HG03095 (cell line): Measurements from ENCODE around the gene PRELP.
"Not testable (repeated sequence)": the region's sequence is repeated elsewhere in the genome, so short reads cannot be mapped to it uniquely, and the experiment has no call there.

Experiments
- ATAC-seq: cut with Tn5 transposase; IDR thresholded peaks from one replicate; pipeline ENCODE4 v1.9.1; 2021; ENCODE audit warnings: moderate library complexity; ENCODE audit not compliant: unreplicated experiment

Gene PRELP

DNA sequence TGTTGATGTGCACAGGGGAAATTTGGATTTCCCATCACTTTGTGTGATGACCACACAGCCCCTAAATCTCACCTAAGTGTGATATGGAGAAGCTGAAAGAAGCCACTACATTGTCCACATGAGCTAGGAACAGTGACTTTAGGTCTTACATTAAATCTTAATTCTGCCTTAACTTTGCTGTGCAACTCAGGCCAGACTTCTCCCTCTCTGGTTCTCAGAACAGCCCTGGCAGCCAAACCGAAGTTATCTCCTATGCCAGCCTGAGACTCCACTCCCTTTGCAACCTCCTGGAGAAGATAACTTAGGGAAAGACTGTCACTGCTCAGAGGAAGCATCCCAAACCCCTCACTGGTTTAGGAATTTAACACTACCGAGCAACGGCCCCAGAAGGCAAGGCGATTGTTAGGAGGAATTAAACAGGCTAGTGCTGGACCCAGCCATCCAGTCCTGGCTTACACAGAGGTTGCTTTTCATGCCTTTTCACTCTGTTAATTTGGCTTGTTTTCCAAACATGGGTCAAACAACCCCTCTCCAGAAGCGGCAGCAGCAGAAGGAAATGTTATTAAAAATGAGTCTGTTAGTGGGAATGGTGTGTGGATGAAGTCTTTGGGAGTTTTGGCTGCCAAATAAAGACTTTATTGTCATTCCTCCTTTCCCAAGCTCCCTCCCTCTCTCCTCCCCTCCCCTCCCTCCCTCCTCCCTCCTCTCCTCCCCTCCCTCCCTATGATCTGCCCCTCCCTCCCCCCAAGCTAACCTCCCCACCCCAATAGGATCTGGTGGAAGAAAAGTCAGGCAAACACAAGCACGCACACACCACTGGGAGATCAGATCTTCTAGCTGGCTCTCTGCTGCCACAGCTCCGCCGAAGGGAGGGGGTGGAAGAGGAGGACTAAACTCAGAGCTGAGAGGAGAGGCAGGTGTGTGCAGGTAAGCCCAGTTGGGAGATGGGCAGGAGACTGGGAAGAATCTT is at the start of gene PRELP:
TSS of gene PRELP (plus strand) at position 795 of the 970 bp plus-strand sequence. CDS start 7,379 bp downstream, outside the sequence.
- no peak for ATAC-seq

GRCh38 chr1:203426366-203426765 is 49.2 kb upstream of the PRELP start:
- no peak for ATAC-seq

DNA sequence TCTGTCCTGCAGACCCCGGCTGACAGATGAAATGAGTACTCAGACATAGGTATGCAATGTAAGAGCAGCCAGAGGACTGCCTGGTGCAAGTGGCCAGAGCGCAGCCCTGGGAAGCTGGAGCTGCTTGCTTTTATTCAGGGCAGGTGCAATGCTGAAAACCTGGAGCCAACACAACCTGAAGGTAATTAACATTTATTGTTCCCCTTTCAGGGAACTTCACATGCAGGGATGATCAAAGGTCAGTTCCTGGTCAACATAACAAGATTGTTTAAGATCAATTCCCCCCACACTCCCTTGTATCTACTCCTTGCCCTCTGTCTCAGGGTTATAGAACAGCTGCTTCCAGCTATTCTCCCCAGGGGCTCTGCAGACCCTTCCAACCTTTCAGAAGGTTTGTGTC is 48.7 kb upstream of the PRELP start:
- ATAC-seq, result no peak

DNA sequence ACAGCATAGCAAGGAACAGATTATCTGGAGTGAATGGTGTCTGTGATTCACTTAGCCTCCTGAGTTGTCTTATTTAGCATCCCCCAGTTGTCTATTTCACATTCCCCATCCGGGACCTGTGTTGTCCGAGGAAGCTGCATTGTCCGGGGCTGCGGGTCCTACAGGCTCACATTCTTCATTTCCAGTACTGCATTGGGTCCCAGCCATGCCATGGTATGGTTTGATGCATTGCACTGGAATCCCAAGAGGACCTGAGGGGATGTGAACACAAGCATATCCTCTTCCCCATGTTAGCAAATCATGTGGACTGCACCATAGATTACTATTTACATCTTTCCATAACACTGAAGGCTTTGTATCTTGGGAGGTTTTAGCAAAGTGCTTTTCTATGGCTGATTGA is 48.2 kb upstream of the PRELP start:
- ATAC-seq, result no peak

DNA sequence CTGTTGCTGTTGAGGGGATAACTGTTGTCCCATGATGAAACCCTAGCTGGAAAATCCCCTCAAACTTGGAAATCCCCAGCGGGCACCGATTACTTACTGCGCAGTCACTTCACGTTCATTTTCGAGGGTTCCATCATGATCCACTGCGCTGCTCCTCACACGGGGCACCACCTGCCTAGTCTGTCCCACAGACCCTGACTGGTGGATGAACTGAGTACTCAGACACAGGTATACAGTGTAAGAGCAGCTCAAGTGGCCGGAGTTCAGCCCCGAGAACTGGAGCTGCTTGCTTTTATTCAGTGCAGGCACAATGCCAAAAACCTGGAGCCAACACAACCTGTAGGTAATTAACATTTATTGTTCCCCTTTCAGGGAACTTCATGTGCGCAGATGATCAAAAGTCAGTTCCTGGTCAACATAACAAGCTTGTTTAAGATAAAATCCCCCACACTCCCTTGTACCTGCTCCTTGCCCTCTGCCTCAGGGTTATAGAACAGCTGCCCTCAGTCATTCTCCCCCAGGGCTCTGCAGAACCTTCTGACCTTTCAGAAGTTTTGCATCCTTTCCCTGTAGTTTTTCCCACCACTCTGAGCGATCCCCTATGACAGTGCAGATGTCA is 46.5 kb upstream of the PRELP start:
- no peak for ATAC-seq

GRCh38 chr1:203435615-203436014 is 40.0 kb upstream of the PRELP start:
- no peak for ATAC-seq

DNA sequence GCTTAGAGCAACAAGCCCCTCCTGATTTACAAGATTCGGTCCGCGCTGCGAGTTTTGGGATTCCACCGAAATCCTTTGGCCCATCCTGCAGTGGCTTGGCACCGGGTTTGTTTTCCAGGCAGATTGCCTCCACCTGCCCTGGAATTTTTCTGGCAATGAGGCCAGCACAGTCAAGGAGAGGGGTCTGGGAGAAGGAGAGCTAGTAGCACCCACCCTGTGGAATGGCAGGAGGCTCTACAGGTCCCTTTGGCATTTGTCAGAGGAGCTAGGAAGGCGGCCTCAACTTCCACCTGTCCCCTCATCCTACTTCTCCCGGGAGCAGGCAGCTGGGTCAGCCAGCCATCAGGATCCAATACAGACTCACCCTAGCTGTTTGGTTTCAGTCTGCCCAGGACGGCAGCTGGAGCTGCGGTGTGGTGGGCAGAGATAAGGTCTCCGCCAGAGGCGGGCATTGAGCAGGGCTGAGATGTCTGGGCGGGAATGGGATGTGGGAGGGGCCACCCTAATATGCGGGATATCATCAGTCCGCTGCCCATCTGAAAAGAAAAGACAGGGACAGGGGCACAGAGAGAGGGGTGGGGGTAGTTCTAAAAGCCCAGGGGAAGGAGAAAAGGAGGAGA is 37.8 kb upstream of the PRELP start:
- ATAC-seq, result no peak

- ATAC-seq, result no peak
Observed at GRCh38 chr1:203439131-203439730, 36.4 kb upstream of the PRELP start.

GRCh38 chr1:203440771-203441170 is 34.8 kb upstream of the PRELP start:
- ATAC-seq, result no peak

- no peak for ATAC-seq
Observed at GRCh38 chr1:203441766-203442165, 33.8 kb upstream of the PRELP start.

DNA sequence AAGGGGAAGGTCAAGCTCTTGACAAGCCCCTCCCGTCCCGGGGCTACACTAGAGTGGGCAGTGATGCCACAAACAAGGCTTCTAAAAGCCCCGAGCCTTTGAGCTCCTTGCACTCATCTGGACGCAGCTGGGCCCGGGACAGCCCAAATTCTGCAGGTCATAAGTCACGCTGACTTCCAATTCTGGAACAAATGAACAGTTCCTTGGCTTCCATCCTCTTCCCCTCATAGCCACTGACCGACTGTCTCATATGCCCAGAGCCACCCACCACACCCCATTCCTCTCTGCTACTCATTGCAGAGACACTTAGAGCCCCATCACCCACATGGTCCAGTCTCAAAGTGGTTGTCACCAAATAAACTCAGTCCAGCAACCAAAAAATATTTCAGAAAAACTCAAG is 32.8 kb upstream of the PRELP start:
- no peak for ATAC-seq

- ATAC-seq, result no peak
Observed at GRCh38 chr1:203443296-203443695, 32.3 kb upstream of the PRELP start.

- ATAC-seq, result no peak
Observed at GRCh38 chr1:203444171-203444576, 31.4 kb upstream of the PRELP start.

DNA sequence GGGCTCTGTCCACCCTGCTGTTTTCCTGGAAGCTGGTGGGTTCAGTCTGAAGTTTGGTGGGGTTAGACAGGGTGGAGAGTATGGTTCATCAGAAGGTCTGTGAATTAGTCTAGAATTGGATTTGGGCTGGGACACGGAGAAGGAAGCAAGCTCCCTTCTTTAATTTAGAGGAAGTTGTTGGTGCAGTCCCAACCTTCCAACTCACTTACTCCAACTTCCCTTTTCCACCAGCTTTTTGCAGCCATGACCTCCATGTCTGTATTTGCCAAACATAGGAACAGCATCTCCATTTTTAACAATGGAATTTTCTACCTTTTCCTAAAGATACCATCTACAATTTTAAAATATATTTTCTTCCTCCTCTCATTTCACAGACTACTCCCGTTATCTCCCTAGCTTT is 28.5 kb upstream of the PRELP start:
- no peak for ATAC-seq

DNA sequence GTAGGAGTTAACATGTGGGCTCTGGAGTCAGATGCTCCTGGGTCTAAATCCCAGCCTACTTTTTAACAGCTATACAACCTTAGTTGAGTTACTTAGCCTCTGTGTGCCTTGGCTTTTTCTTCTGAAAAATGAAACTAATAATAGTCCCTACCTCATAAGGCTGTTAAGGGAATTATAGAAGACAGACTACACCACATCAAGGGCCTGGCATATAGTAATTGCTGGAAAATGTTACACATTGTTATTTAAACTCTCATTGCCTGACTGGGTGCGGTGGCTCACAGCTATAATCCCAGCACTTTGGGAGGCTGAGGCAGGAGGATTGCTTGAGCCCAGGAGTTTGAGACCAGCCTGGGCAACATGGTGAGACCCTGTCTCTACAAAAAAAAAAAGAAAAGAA is 28.0 kb upstream of the PRELP start:
- ATAC-seq, result not testable (repeated sequence)

DNA sequence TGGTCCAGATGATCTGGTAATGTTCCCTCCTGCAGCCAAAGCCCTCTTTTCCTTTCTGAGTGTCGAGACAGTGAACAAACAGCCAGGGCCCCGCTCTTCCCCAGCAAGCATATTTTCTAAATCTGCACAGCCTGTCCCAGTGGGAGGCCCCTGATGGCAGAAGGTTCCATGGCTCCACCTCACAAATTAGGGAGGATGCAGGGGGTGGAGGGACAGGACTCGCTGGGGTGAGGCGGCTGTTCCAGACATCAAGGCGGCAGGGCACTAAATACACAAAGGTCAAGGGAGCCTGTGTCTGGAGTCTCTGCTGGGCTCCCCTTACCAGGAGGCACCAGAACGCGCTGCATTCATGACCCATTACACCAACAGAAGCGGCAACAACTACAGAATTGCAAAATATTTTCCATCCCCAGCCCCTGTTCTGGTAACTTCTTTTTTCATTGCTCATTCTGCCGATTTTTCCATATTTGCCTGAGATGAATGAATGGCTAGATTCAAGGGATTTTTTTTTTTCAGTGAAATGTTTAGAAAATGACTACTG is 27.0 kb upstream of the PRELP start:
- ATAC-seq, result no peak

GRCh38 chr1:203450001-203450400 is 25.6 kb upstream of the PRELP start:
- no peak for ATAC-seq

DNA sequence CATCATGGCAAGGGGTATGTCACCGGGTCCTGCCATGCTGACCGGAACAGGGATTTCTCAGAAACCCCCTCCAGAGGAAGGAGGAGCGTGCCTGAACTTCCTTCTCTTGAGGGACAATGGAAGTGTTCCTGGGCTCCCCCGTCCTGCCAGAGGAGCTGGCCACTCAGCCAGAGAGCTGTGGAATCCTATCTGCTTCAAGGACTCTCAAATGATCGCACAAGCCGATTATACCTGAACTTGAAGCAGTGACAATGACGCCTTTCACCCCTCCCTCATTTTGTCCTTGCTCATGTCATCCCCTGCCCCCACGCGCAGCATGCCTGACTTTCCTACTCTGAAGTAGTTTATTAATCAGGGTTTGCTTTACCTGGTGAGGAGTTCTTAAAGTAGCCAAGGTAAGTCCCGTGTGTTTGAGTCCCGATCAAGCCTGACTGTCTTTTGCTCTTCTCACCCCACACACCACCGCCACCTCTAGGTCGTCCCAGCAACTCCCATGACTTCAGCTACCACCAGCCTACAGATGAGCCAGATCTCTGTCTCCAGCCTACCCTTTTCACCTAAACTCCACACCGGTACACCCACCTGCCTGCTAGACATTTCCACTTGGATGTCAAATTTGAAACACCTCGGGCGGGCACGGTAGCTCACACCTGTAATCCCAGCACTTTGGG is 25.0 kb upstream of the PRELP start:
- ATAC-seq, result no peak

- ATAC-seq, result no peak
Observed at GRCh38 chr1:203451836-203452784, 23.5 kb upstream of the PRELP start.
